Stimulated activated CD8-positive, alpha-beta memory T cell treated with anti-CD3 and anti-CD28 coated beads, Interleukin-4, amount 100 ng/mL, for 48 hours (primary cell): ENCODE results near the gene RBM19.

Experiments
- DNase-seq: peaks from one replicate; pipeline ENCODE4 v3.0.0-alpha.2; 2020

RBM19 gene

DNA sequence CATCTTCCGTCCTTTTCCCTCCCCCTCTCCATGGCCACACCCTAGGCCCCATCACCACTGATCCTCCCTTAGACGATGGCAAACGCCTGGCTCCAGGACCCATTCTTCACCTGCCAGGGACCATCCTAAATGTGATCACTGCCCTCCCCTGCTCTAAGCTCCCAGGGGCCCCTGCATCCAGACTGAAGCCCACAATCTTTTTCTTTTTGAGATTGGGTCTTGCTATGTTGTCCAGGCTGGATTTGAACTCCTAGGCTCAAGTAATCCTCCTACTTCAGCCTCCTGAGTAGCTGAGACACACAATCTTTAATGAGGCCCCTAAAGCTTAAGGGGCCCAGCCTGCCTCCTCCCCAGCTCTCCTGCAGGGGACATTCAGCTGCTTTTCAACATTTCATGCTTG is 15.3 kb downstream of the RBM19 start:
- DNase-seq: no peak

GRCh38 chr12:113949321-113950305 is 16.5 kb downstream of the RBM19 start:
- DNase-seq: no peak

DNA sequence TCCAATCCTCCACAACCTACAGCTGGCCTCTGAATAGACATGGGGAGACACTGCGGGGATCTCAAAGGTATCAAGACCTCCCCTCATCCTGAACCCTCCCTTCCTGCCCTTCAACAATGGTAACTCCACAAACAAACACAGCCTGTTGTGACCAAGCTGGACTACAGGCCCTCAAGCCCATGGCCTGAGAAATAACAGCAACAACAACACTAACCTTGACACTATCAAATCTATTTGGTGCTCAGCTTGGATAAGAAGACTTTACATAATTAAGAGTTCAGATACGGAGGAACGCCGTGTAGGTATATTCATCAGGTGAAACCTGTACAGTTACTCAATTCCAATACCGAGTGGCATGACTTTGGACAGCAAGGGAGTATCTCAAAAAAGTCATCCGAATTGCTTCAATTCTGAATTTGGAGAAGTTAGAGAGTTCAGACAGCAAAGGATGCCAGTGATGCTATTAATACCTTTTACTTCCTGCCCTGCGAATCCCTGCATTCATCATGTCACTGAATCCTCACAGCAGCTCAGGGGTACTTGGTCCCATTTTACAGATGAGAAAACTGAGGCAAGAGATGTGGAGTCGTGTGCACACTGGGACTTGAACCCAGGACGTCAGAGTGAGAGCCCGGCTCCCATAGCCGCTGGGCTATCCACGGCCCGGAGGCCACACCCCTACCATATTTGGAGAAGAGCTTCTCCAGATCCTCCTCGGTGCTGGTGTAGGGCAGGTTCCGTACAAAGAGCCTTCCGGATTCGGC is 17.8 kb downstream of the RBM19 start:
- no peak for DNase-seq

- no peak for DNase-seq
These were observed 19.9 kb downstream of the RBM19 start for GRCh38 chr12:113946175-113946574.

GRCh38 chr12:113945174-113946173 is 20.7 kb downstream of the RBM19 start:
- DNase-seq: no peak

- no peak for DNase-seq
These were observed 23.9 kb downstream of the RBM19 start for GRCh38 chr12:113942209-113942608.

- DNase-seq: no peak
These were observed 25.0 kb downstream of the RBM19 start for GRCh38 chr12:113941208-113941486.

GRCh38 chr12:113940357-113941207 is 25.5 kb downstream of the RBM19 start:
- DNase-seq: no peak

DNA sequence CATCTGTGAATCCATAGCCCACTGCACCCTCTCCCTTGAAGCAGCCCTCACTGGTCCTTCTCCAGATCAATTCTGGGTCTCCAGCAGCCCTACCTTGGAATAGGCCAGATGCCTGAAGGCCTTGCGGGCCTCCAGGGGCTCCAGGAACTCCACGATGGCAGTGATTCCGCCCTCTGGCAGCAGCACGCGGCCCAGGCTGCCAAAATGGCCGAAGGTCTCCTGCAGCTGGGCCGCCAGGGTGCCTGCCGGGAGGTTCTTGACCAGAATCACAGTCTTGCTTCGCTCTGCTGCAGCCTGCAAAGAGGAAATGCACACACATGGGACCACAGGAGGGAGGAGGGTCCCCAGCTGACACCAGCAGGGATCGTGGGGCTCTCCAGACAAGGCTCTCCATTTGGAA is 26.3 kb downstream of the RBM19 start:
- DNase-seq: no peak

GRCh38 chr12:113938471-113938870 is 27.7 kb downstream of the RBM19 start:
- no peak for DNase-seq

DNA sequence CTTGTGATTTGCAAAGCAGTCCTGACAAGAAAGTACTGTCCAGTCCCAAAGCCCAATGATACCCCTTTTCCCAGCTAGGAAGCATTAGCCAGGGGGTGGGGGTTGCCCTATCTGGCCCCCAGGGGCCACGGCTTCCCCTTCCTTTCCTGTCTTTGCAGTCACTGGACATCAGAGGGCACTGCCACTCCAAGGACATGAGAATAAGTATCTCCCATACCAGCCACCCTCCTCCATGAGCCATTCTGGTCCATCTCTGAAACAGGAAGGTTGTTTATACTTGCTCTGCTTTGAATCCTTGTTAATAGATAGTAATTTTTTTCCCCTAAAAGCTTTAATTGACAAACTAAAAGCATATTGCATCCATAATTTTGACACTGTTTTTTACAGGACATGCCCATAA is 29.7 kb downstream of the RBM19 start:
- DNase-seq: no peak

GRCh38 chr12:113935459-113935858 is 30.7 kb downstream of the RBM19 start:
- no peak for DNase-seq

- no peak for DNase-seq
These were observed 31.2 kb downstream of the RBM19 start for GRCh38 chr12:113934946-113935345.

DNA sequence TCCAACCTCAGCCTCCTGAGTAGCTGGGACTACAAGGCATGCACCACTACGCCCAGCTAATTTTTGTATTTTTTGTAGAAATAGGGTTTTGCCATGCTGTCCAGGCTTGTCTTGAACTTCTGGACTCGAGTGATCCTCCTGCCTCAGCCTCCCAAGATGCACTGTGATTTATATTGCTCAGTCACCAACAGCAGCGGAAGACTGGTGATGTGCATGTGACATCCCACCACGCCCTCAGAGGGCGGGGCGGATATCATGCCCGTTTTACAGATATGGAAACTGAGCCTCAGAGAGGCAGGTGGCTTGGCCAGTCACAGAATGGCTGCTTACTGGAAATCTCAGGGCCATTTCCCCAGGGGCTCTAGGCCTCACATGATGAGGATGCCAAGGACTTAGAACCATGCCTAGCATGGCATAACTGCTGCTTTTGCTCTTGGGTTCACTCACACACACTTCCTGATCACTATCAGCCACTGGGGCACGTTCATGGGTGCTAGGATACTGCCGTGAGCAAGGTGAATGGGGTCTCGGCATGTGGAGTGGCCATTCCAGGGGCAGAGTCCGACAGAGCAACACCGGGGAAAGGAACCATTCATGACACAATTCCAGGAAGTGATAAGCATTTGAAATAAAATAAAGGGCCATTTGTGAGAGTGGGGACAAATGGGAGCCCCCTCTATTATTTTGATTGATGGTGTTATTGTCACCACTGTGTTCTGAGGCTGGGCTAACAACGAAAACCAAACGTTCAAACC is 31.9 kb downstream of the RBM19 start:
- no peak for DNase-seq

DNA sequence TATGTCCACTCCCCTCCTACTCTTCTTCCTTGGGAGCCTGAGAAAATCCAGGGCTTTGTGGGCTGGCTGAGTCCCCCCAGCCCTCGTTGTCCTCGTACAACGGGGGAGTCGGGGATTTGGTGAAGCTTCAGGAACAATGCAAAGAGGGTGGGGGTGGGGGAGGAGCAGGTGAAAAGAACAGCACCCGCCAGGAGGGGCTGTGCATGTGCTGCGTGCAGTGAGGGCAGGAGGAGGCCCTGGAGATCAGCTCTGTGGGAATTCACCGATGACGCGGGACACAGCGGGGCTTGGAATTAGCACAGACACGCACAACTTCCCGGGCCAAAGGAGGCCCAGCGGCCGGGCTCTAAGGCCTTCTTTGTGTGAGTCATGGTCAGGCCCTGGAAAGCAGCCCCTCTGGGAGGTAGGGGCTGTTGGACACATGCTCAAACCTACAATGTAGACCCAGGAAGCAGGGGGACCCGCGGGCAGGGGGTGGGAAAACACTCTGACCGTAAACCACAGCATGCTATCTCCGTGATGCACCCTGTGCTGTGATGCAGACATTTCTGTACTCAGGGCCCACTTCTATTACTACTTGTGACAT is 32.8 kb downstream of the RBM19 start:
- DNase-seq: no peak

DNA sequence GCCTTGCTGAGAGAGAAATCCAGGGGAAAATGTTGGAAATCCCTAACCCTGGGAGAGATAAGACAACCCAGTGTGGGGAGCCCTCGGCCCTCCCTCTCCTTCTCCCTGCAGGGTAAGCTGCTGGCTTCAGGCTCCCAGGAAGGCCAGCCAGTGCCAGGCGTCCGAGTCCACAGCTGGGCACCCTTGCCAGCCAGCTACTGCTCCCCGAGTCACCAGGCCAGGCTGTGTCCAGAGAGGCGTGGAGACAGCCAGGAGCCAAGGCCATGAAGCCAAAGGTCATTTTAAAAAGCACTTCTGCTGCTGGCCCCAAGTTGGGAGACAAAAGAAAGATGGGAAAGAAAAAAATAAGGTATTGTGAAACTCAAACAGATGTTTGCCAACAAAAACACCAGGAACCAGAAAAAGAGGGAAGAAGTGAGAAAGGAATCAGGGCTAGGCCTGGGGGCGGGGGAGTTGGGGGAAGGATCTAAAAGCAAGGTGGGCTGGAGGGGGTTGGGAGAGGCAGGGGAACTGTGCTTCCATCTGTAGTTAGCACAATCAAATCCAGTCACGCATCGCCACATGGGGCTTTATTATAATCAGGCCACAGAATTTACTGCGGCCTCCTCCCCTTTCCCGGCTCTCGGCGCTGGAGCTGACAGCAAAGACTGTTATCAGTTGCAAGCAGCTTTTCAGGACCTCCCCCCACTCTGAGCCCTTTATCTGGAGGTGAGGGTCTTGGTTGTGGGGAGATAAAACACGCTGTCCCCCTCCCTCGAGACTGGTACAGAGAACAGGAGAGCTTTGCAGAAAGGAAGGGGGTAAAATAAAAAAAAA is 33.5 kb downstream of the RBM19 start:
- DNase-seq: no peak

DNA sequence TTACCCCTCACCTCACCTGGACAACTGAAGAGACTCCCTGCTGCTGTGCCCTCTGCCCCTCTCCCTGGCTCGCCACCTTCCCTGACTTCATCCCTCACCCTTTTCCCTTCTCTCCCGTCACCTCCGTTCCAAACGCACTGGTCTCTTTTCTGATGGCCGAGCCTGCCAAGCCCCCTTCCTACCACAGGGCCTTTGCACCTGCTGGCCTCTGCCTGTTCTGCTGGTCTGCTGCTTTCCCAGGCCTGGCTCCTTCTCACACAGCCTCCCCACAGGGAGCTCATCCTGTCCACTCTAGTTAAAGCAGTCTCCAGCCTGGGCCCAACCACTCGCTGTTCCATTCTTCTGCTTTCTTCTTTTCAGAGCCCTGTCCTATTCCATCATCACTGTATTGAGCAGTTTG is 34.6 kb downstream of the RBM19 start:
- DNase-seq: no peak

GRCh38 chr12:113930249-113930648 is 35.9 kb downstream of the RBM19 start:
- no peak for DNase-seq

DNA sequence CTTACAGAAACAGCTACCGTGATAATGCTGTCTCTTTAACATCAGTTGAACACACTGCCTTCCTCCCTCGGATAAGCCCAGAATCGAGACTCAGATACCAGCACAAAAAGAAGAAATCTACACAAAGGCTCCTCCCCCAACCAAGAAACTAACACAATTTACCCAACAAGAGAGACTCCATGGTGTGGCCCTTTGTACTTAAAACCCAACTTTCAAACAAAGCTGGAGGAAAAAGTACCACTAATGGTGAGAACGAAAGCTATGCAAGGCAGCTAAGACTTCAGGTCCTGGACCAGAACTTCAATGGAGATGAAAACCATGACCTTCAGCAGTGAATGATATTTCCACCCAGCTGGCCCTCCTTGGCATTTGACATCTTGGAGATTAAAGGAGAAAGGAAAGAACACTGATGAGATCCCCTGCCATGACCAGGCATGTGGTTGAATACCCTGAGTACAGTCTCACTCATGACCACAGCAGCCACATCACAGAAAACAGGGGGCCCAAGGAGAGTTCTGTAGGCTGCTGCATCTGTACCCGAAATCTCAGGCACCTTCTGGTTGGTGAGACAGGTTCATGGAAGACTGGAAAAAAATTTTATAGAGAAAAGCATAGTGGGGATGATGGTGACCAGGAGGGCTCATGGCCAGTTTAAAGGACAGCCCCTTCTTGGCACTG is 36.7 kb downstream of the RBM19 start:
- DNase-seq: peak; percentile 37
